ENCODE measurements around the gene HAGH. TPM values are rescaled to one million over a fixed set of nuclear protein-coding genes. Genes with fewer than 3 reads are reported as not detected.
A peak's percentile ranks its signal among the peaks of the same experiment; 100 is the strongest.

Gene HAGH
- polyA plus RNA-seq, 3 donors: 35.4 to 44.8 (median 40.1) TPM

DNA sequence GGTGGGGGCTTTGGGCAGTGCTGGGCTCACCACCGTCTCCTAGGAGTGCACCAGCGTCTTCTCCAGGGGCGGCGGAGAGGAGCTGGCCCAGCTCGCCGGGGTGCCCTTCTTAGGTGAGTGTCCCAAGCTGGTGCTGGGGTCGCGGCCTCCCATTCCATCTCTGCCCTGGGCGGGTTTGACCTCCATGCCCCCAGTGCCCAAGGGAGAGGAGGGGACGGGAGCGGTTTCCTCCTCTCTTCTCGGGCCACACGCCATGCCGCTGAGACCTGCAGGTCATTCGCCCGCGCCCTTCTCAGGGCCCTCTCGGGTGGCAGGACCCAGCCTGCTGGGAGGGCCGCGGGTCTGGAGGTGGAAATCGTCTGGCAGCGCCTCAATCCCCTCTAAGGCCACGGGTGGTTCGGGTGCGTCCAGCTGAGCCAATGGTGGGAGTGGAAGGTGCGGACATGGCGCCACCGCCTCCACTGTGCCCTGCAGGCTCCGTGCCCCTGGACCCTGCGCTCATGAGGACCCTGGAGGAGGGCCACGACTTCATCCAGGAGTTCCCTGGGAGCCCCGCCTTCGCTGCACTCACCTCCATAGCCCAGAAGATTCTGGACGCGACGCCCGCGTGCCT, 38.4 kb downstream of the HAGH start:
- no peak for DNase-seq (ENCODE audit: low read depth in 3 of 3, low spot score in 2 of 3)

DNA sequence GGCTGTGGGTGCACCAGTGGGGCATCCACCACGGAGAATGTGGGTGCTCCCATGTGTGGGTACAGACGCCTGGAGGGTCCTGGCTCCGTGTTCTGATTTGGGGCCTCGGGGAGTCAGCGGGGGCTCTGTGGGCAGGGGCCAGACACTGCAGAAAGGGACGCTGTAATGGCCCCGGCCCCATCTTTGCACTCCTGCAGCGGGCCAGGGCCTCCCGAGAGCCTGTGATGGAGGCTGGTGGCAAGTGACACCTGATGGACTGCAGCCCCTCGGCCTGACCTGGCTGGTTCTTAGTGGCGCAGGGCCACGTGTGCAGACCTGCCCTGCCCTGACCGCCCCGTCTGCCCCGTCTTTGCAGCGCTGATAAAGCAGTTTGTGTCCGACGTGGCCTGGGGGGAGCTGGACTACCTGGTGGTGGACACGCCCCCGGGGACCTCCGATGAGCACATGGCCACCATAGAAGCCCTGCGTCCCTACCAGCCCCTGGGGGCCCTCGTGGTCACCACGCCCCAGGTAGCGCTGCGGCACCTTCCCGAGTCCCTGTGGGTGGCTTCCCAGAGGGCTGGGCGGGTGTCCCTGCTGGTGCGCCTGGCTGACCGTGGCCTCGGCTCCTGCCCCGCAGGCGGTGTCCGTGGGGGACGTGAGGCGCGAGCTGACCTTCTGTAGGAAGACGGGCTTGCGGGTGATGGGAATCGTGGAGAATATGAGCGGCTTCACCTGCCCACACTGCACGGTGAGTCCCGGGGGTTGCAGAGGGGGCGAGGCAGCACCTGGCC, 39.1 kb downstream of the HAGH start:
- DNase-seq (ENCODE audit: low read depth in 3 of 3, low spot score in 2 of 3): no peak

DNA sequence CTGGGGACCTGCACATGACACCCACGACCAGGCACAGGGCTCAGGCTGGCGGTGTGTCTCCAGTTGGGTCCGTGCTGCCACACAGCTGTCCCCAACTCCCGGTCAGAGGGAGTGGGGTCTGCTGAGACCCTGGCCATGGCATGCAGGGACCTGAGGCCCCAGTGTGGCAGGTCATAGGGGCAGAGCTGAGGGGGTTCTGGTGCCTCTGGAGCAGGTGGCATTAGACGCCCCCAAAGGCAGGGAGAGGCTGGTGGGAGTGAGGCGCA, 39.6 kb downstream of the HAGH start:
- DNase-seq (ENCODE audit: low read depth in 3 of 3, low spot score in 2 of 3): no peak

GRCh38 chr16:1786242-1787055, 40.2 kb downstream of the HAGH start:
- DNase-seq (ENCODE audit: low read depth in 3 of 3, low spot score in 2 of 3): no peak

DNA sequence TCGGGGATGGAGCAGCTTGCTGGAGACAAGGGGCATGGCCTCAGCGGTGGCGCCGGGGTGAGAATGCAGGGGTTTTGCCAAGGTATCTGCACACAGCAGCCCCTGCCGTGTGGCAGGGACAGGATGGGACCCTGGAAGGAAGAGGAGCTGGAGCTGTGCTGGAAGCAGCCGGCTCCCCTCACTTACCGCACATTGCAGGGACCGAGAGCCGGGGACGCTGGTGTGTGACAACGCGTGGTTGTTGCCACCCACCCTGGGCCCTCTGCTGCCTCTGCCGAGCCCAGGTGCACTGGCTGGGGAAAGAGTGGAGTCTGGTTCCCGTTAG, 40.8 kb downstream of the HAGH start:
- no peak for DNase-seq (ENCODE audit: low read depth in 3 of 3, low spot score in 2 of 3)

DNA sequence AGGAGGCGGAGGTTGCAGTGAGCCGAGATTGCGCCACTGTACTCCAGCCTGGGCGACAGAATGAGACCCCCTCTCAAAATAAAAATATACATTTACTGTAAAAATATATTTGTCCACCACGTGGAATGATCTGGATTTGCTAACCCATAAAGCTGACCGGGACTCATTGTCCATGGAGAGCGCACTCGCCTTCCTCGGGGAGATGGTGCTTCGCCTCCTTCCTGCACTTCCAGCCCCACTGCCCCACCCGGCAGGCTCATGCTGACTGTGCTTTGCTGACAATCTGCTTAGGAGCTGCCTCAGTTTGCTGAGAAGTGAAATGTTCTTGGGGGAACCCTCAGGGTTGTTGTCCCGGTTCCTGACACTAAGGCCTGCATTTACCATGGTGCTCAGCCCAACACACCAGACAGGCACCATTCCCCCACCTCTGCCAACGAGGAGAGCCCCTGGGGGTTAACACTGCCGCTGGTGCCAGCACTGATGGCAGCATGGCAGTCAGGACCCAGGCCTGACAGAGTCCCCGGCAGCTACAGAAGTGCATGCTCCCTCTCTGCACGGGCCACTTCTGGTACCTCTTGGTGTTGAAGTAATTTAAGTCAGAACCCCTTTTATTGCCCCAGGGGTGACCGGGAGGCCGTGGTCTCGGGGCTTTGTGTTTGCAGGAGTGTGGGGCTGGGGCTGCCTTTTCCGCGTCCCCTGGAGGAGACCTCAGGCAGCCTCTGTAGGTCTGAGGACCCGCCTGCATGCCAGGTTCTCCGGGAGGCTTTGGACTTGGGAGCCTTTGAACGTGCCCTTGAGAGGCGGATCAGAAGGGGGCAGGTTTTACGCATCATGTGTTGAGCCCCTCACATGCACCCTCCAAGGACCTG, 41.4 kb downstream of the HAGH start:
- DNase-seq (ENCODE audit: low read depth in 3 of 3, low spot score in 2 of 3): no peak

DNA sequence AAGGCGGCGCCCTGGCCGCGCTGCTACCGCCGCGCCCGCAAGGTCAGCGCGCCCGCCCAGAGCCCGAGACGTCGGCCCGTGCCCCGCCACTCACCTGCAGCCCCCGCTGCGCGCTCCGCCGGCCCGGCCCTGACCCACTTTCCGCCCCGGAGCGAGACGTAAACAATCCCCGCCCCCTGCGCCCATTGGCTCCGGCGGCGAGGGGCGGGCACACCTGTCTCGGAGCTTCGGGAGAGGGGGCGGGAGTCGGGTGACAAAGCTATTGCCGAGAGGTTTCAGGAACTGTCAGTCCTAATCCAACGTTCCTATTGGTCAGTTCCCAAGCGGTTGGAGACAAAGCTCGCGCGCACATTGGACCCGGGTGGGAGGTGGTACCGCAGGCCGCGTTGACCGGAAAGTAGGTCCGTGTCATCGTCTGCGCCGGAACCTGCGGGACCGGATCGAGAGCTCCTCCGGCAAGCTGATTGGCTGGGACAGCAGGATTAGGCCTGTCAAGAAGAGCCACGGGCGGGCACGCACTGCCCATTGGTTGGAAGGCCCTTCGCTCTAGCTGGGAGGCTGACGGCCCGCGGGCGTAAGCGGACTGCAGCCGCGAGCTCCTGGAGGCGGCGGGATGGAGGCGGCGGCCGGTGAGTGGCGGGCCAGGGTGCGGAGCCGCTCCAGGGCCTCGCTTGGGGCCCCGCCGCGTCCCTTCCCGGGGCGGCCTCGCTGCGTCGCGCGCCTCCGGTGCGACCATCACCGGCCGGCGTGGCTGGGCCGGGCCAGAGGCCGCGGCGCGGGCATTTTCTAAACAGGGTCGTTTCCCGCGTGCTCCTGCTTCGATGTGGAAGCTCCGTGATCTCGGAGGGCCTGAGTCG, 44.0 kb downstream of the HAGH start, which contains the start of the genes NUBP2 and SPSB3:
NUBP2 (plus strand) TSS at position 553 of the 857 bp plus-strand sequence; CDS start at position 614, 61 bp downstream.
SPSB3 (minus strand) TSS at position 164 of the 857 bp plus-strand sequence. CDS start 1,088 bp downstream, outside the sequence.
- DNase-seq (ENCODE audit: low read depth in 3 of 3, low spot score in 2 of 3): peak; percentile 97 to 100 (median 99)

GRCh38 chr16:1781758-1782407, 44.7 kb downstream of the HAGH start:
- DNase-seq (ENCODE audit: low read depth in 3 of 3, low spot score in 2 of 3): no peak

DNA sequence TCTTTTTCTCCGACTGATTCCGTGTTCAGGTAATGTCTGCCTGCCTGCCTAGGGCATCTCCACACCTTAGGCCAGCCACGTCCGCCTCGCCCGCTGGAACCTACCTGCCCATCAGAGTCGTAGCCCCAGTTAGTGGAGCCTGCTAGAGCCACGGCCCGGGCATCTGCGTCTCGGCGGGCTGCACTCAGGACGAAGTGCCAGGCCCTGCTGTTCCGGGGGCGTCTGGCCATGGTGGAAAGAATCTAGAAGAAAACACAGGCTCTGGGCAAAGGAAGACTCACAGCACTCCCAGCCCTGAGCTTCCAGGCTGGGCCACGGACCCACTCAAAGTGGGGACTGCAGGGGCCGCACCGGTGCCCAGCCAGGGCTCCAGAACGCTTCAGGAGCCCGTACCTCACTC, 45.4 kb downstream of the HAGH start:
- DNase-seq (ENCODE audit: low read depth in 3 of 3, low spot score in 2 of 3): no peak

GRCh38 chr16:1780677-1781072, 46.0 kb downstream of the HAGH start:
- no peak for DNase-seq (ENCODE audit: low read depth in 3 of 3, low spot score in 2 of 3)

- no peak for DNase-seq (ENCODE audit: low read depth in 3 of 3, low spot score in 2 of 3)
These were observed 46.6 kb downstream of the HAGH start for GRCh38 chr16:1779741-1780676.

DNA sequence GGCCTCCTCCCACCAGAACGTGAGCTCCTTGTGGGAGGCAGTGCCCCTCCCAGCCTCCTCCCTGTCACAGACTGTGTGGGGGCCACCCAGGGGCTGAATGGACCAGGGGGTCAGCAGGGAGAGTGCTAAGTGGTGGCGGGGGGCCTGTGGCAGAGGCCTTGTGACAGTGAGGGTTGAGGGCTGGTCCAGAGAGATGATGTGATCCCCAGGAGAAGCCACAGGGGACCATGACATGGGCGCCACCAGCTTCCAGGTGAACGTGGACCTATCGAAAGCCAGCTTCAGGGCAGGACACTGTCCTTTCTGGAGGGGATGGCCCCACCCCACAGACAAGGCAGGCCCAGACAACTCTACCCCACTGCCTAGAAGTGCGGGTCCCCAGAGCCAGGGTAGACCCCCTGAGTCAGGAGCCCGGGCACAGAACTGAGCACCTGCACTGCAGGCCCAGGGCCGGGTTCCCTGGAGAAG, 47.4 kb downstream of the HAGH start:
- no peak for DNase-seq (ENCODE audit: low read depth in 3 of 3, low spot score in 2 of 3)

- DNase-seq (ENCODE audit: low read depth in 3 of 3, low spot score in 2 of 3): no peak
These were observed 48.1 kb downstream of the HAGH start for GRCh38 chr16:1778200-1779179.

DNA sequence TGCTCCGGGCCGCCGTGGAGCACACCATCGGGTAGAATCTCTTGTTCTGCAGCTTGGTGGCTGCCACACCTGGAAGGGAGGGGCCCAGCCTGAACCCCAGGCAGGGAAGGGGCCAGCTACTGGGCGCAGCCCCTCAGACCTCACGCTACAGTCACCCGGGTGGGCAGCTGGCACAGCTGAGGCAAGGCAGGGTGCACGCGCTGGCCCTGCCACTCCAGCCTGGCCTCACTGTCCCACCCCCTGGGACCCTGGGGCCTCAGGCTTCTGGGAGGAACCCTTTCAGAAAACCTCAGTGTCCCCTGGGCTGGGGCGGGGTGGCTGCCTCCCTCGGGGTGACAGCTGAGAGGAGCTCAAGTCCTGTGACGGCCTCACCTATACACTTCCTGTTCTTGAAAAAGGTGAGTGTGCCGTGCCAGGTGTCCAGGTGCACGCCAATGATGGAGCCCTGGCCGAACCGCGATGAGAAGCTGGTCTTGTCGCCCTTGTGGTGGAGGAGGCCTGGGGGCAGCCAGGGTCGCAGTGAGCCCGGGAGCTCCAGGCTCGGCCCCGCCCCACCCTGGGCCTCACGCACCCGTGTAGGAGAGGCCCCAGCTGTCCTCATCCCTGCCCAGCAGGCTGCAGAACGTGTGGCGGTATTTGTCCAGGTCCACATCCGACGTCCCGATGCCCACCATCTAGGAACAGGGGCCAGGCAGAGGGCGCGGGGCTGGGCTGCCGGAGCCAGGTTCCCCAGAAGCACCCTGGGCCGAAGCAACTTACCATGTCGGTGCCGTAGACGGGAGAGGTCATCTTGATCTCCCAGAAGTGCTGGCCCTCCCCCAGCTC, 49.0 kb downstream of the HAGH start:
- no peak for DNase-seq (ENCODE audit: low read depth in 3 of 3, low spot score in 2 of 3)

DNA sequence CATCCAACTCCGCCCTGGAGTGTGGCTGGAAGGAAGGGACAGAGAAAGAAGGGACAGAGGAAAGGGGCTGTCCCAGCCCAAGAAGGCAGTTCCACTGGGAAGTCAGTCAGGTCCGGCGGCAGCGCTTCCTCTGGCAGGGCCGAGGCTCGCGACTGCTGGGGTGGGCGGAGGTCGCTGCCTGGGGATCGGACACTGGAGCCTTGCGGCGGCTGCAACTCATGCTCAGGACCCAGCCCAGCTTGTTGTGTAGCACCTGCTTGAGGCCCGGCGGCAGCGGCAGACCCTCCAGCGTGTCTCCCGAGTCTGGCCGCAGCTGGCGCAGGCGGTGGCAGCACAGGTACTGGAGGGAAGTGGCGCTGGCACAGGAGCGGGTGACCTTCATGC, 49.6 kb downstream of the HAGH start:
- DNase-seq (ENCODE audit: low read depth in 3 of 3, low spot score in 2 of 3): no peak

- DNase-seq (ENCODE audit: low read depth in 3 of 3, low spot score in 2 of 3): no peak
These were observed 50.0 kb downstream of the HAGH start for GRCh38 chr16:1776672-1776955.

All from right renal cortex interstitium (tissue), 3 donors.